Esophagus squamous epithelium (tissue), 5 donors: ENCODE measurements around the gene MRAS. TPM values are rescaled to one million over a fixed set of nuclear protein-coding genes. Genes with fewer than 3 reads are reported as not detected.

ENCODE experiments used
- DNase-seq: peaks from one replicate; lab custom pipeline; 2025; lab: John Stamatoyannopoulos, UW
- H3K27ac ChIP-seq, 4 donors: fragments of 200-600 bp; sonication (generic); one replicate each; pipeline ENCODE4 v1.5.1; 2016 to 2019; ENCODE audit warnings: mild to moderate bottlenecking in 1 of 4
- H3K27me3 ChIP-seq, 4 donors: fragments of 200-600 bp; sonication (generic); 1 replicate in 3 of 4; 2 replicates in 1 of 4; pipeline versions ENCODE4 v1.5.1 to v1.6.0; 2017 to 2021; ENCODE audit warnings: antibody characterized with exemption in 1 of 4
- H3K36me3 ChIP-seq, 3 donors: fragments of 200-600 bp; sonication (generic); one replicate each; pipeline ENCODE4 v1.5.1; 2016 to 2019
- H3K4me1 ChIP-seq, 3 donors: fragments of 200-600 bp; sonication (generic); one replicate each; pipeline ENCODE4 v1.5.1; 2017 to 2019
- H3K4me3 ChIP-seq, 4 donors: fragments of 200-600 bp; sonication (generic); 1 replicate in 3 of 4; 2 replicates in 1 of 4; pipeline ENCODE4 v1.5.1; 2016 to 2019; ENCODE audit warnings: mild to moderate bottlenecking in 2 of 4, moderate library complexity in 1 of 4
- H3K9me3 ChIP-seq, 3 donors: fragments of 200-600 bp; sonication (generic); one replicate each; pipeline ENCODE4 v1.5.1; 2016 to 2019
- POLR2A ChIP-seq, 4 donors: fragments of 450-650 bp; IDR thresholded peaks; one replicate each; pipeline ENCODE4 v1.6.1; 2017; ENCODE audit warnings: antibody characterized with exemption in 4 of 4, mild to moderate bottlenecking in 4 of 4, moderate library complexity in 3 of 4
- WGBS, 2 donors: methylation state at CpG; one replicate each; pipeline ENCODE4 v1.1.5; 2018; 5-methylcytosine and 5-hydroxymethylcytosine counted together
- intact Hi-C: fragments of 100-400 bp; cut with DNase I; formaldehyde crosslinking; loops from one replicate; pipeline ENCODE4 v1.15.0; 2022
- total RNA-seq, 4 donors: library from RNA; depleted of rRNA; stranded (reverse); fragments of >200 nt; gene quantifications; one replicate each; pipeline ENCODE4 v1.1.0, GENCODE V29; 2016
- TF ChIP-seq, protein P1 (sequence below), 6 experiments: fragments of 450-650 bp in 4 of 6; fragments of 200-600 bp in 2 of 6; sonication (generic) in 2 of 6; IDR thresholded peaks; one replicate each; pipeline ENCODE4 v1.5.1; 2016 to 2019; ENCODE audit warnings: antibody characterized with exemption in 6 of 6, mild to moderate bottlenecking in 4 of 6, moderate library complexity in 4 of 6
- donor health status: DM: yes; HTN: yes; CAD: no.

The MRAS gene
- total RNA-seq, 4 donors from 2014 or later, result 0.72 to 5.9 (median 2.4) TPM

DNA sequence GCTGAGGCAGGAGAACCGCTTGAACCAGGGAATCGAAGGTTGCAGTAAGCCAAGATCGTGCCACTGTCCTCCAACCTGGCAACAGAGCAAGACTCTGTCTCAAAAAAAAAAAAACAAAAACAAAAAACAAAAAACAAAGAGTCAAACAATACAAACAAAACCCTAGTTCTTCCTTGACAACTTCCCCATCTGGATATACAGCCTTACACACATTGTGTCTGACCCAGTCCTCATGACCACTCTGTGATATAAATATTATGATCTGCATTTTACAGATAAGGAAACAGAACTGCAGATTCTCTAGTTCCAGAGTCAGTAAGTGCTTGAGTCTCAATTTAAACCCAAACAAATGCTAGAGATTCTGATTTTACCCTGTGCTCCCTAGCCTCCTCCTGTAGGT lies 81.3 kb downstream of the MRAS start:
- no peak overlapping the region for H3K4me3 ChIP-seq
- no peak overlapping the region for H3K27ac ChIP-seq
- intact Hi-C loops, result no loop called here
- peaks cover under 1 to 13% (median 4%) of the 10 kb centered on the region in 3 donors for H3K4me1 ChIP-seq
- peaks cover 0 to 3% (median 0%) of the 10 kb centered on the region in 3 donors for H3K9me3 ChIP-seq
- H3K27me3 ChIP-seq, result peaks cover 0 to 47% (median 0%) of the 10 kb centered on the region in 4 donors
- WGBS, 2 donors, result 85 to 94% methylated on average over 3 of the region's 3 CpGs
- TF ChIP-seq, protein P1, sequence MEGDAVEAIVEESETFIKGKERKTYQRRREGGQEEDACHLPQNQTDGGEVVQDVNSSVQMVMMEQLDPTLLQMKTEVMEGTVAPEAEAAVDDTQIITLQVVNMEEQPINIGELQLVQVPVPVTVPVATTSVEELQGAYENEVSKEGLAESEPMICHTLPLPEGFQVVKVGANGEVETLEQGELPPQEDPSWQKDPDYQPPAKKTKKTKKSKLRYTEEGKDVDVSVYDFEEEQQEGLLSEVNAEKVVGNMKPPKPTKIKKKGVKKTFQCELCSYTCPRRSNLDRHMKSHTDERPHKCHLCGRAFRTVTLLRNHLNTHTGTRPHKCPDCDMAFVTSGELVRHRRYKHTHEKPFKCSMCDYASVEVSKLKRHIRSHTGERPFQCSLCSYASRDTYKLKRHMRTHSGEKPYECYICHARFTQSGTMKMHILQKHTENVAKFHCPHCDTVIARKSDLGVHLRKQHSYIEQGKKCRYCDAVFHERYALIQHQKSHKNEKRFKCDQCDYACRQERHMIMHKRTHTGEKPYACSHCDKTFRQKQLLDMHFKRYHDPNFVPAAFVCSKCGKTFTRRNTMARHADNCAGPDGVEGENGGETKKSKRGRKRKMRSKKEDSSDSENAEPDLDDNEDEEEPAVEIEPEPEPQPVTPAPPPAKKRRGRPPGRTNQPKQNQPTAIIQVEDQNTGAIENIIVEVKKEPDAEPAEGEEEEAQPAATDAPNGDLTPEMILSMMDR (IDR thresholded peaks at IDR 0.05), result no peak
- TF ChIP-seq POLR2A (IDR thresholded peaks at IDR 0.05), result no peak
- no peak for DNase-seq
- H3K36me3 ChIP-seq, result no peaks in the 10 kb centered on the region

DNA sequence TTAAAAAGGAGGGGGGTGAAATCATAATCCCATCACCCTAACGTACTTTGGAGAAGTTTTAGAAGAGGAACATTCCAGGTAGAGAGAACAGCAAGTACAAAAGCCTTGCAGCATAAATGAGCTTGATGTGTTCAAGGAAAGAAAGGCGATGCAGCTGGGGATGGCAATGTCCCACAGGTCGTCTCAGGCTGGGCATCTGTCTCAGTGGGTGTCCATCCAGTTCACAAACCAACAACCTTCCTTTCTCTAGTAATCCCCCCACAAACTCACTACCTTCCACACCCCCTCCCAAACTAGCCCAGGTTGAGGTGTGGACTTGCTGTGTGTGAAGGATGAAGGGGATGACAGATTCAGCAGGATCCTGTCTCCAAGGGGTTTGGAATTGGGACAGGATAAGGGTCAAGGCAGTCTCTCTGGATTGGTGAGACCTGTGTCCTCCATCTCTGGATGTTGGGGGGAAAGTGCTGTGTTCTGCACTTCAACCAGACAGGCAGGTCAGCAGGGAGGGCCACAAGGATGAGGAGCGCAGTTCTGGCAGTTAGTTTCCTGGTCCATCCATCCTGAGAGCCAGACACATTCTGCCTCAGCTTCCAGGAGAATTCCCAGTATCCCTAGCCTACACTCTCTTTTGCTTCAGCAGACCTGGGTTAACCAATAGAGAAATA lies 84.3 kb downstream of the MRAS start:
- peaks cover 9 to 25% (median 13%) of the 10 kb centered on the region in 3 donors for H3K4me1 ChIP-seq
- H3K27ac ChIP-seq, result no peak overlapping the region
- no peak overlapping the region for H3K4me3 ChIP-seq
- DNase-seq, result no peak
- peaks cover 0 to 3% (median 0%) of the 10 kb centered on the region in 3 donors for H3K9me3 ChIP-seq
- H3K36me3 ChIP-seq, result no peaks in the 10 kb centered on the region
- intact Hi-C loops, result no loop called here
- WGBS, 2 donors, result 83 to 86% methylated on average over 4 of the region's 4 CpGs
- H3K27me3 ChIP-seq, result peaks cover 0 to 77% (median 4%) of the 10 kb centered on the region in 4 donors
- TF ChIP-seq, protein P1 (IDR thresholded peaks at IDR 0.05), result no peak
- TF ChIP-seq POLR2A (IDR thresholded peaks at IDR 0.05), result no peak

DNA sequence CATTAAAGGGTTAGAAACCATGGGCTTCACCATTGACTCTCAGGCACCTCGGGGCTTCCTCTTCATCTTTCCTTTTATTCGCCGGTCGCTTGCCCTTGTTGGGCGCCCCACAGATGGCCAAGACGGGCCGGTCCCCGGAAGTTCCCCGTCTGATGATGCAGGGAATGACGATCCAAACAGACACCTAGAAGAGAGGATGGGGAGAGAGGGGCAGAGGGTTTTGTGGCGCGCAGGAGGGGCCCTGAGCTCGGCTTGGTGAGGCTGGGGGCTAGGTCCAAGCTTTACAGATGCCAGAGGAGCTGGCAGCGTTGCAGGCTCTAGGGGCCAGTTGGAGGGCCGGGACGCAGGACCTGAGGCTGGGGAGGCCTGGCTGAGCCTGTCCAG lies 85.5 kb downstream of the MRAS start:
- H3K4me3 ChIP-seq, result peak overlapping the region in 3 of 4 donors; percentile 47 to 66 (median 53)
- intact Hi-C loops, result no loop called here
- peaks cover 0 to 86% (median 4%) of the 10 kb centered on the region in 4 donors for H3K27me3 ChIP-seq
- H3K27ac ChIP-seq, result no peak overlapping the region
- H3K9me3 ChIP-seq, result peaks cover 0 to 3% (median 0%) of the 10 kb centered on the region in 3 donors
- DNase-seq, result no peak
- 29 to 35% methylated on average over 9 to 11 of the region's 16 CpGs for WGBS, 2 donors
- TF ChIP-seq, protein P1 (IDR thresholded peaks at IDR 0.05), result no peak
- no peak for TF ChIP-seq POLR2A (IDR thresholded peaks at IDR 0.05)
- H3K4me1 ChIP-seq, result peaks cover 9 to 25% (median 13%) of the 10 kb centered on the region in 3 donors
- H3K36me3 ChIP-seq, result no peaks in the 10 kb centered on the region

GRCh38 chr3:138434276-138434874 lies 86.0 kb downstream of the MRAS start, which contains the start of gene ESYT3:
Gene ESYT3, plus strand, starts transcription at chr3:138434616. Its CDS starts 183 bp downstream, at chr3:138434799.
- no peak for DNase-seq
- Histone ChIP-seq H3K9me3 (peaks cover 0 to 3% (median 0%) of the 10 kb centered on the region in 3 donors), H3K36me3 (no peaks in the 10 kb centered on the region), H3K27me3 (peaks cover 0 to 91% (median 4%) of the 10 kb centered on the region in 4 donors), H3K27ac (peak within 1 kb of the TSS in 1 of 4 donors; percentile 44), H3K4me3 (peak within 1 kb of the TSS; percentile 33 to 66 (median 50)), H3K4me1 (peaks cover 9 to 25% (median 13%) of the 10 kb centered on the region in 3 donors)
- WGBS, 2 donors, result 0% methylated on average over 1 of the region's 54 CpGs; no CpG with 5 or more reads in 1 of the 2 donors
- TF ChIP-seq POLR2A (IDR thresholded peaks at IDR 0.05), result no peak
- TF ChIP-seq, protein P1 (IDR thresholded peaks at IDR 0.05), result no peak
- intact Hi-C loops, result no loop called here
